Measurements from ENCODE around the gene TMEM132C.

The TMEM132C gene

DNA sequence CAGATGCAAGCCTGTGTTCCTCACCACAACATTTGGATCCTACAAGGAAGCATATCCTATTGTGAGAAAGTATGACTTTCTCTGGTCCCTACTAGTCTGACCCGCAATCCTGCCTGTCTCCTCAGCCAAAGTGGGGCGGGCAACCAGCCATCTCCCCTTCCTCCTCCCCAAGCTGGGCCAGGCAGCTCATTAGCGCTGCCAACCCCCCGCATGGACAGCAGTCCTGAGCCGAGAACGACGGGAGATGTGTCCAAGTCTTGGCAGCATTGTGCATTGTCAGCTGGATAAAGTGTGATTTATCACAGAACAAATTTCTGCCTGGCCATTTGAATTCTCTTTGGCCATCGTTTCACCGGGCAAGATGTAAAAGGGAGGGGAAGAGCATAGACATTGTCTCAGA, 417.4 kb downstream of the TMEM132C start:
- no peaks in the 10 kb centered on the region for H3K27me3 ChIP-seq (ENCODE audit: control insufficient read depth in 2 of 2, insufficient read depth in 2 of 2, low read length in 2 of 2)
- H3K9ac ChIP-seq (ENCODE audit: low read depth in 1 of 2, low read length in 2 of 2) = no peak overlapping the region
- H3K27ac ChIP-seq (ENCODE audit: low read depth in 2 of 2, low read length in 2 of 2) = no peak overlapping the region
- H3K4me3 ChIP-seq (ENCODE audit: low read length in 2 of 2) = no peak overlapping the region
- no peaks in the 10 kb centered on the region for H3K36me3 ChIP-seq (ENCODE audit: control insufficient read depth in 2 of 2, insufficient read depth in 2 of 2, low read length in 2 of 2)
- H3K4me1 ChIP-seq (ENCODE audit: control insufficient read depth in 2 of 2, insufficient read depth in 2 of 2, low read length in 2 of 2) = no peaks in the 10 kb centered on the region
- no peaks in the 10 kb centered on the region for H3K9me3 ChIP-seq (ENCODE audit: control insufficient read depth in 2 of 2, low read length in 2 of 2)

DNA sequence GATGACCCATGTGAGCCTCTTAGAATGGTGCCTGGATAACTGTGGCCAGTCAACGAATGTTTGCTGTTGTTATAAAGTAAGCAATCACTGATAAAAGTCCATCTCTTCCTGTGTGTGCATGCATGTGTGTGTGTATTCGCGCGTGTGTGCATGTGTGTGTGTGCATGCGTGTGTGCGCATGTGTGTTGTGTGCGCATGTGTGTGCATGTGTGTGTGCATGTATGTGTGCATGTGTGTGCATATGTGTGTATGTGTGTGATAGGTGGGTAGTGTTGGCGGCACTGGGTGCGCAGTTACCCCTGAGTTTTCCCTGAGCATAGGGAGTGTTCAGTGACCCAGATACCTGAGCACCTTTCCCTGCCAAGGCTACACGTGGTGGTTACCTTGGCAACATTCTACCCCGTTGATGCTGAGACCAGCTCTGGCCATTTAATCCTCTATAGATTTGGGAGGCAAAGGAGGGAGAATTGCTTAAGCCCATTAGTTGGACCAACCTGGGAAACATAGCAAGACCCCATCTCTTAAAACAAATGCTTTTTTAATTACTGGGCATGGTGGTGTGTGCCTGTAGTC, 419.0 kb downstream of the TMEM132C start:
- H3K9me3 ChIP-seq (ENCODE audit: control insufficient read depth in 2 of 2, low read length in 2 of 2) = no peaks in the 10 kb centered on the region
- H3K36me3 ChIP-seq (ENCODE audit: control insufficient read depth in 2 of 2, insufficient read depth in 2 of 2, low read length in 2 of 2) = no peaks in the 10 kb centered on the region
- H3K27me3 ChIP-seq (ENCODE audit: control insufficient read depth in 2 of 2, insufficient read depth in 2 of 2, low read length in 2 of 2) = no peaks in the 10 kb centered on the region
- no peaks in the 10 kb centered on the region for H3K4me1 ChIP-seq (ENCODE audit: control insufficient read depth in 2 of 2, insufficient read depth in 2 of 2, low read length in 2 of 2)
- H3K9ac ChIP-seq (ENCODE audit: low read depth in 1 of 2, low read length in 2 of 2) = no peak overlapping the region
- H3K27ac ChIP-seq (ENCODE audit: low read depth in 2 of 2, low read length in 2 of 2) = no peak overlapping the region
- no peak overlapping the region for H3K4me3 ChIP-seq (ENCODE audit: low read length in 2 of 2)

DNA sequence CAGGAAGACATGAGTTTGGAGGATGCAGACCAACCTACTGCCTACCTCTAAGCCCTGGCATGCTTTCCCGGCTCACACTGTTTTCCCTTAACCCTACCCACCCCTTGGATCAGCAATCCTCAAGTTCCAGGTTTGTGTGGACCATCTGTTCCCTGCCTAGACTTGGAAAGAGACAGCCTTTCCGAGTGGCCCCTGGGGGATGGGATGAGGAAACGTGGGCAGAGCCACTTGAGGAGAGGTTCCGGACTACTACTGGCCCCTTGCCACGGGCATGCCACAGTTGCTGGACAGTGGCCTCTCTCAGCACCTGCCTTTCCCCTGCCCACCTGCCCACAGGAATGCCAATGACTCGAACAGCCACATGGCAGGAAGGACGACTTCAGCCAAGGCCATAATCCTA, 420.9 kb downstream of the TMEM132C start:
- Histone ChIP-seq H3K36me3 (ENCODE audit: control insufficient read depth in 2 of 2, insufficient read depth in 2 of 2, low read length in 2 of 2) (no peaks in the 10 kb centered on the region), H3K9me3 (ENCODE audit: control insufficient read depth in 2 of 2, low read length in 2 of 2) (no peaks in the 10 kb centered on the region), H3K4me3 (ENCODE audit: low read length in 2 of 2) (no peak overlapping the region), H3K27ac (ENCODE audit: low read depth in 2 of 2, low read length in 2 of 2) (no peak overlapping the region), H3K4me1 (ENCODE audit: control insufficient read depth in 2 of 2, insufficient read depth in 2 of 2, low read length in 2 of 2) (no peaks in the 10 kb centered on the region), H3K27me3 (ENCODE audit: control insufficient read depth in 2 of 2, insufficient read depth in 2 of 2, low read length in 2 of 2) (no peaks in the 10 kb centered on the region), H3K9ac (ENCODE audit: low read depth in 1 of 2, low read length in 2 of 2) (no peak overlapping the region)

DNA sequence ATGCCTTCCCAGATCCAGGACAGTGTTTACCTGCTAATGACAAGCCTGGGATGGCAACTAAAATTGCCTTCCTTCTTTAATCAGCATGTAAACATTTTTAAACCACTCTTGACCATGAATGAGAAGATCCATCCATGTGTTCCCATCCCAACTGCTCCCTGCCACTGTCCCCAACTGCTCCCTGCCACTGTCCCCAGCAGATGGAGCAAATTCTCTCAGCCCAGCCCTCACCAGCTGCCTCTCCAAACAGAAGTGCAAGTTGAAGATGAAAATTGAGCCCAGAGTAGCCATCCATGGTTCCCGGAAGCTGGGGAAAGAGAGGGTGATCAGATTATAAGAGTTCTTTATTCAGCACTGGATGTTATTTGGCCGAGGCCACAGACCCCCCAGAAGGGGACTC, 423.7 kb downstream of the TMEM132C start:
- Histone ChIP-seq H3K4me3 (ENCODE audit: low read length in 2 of 2) (no peak overlapping the region), H3K27ac (ENCODE audit: low read depth in 2 of 2, low read length in 2 of 2) (no peak overlapping the region), H3K9me3 (ENCODE audit: control insufficient read depth in 2 of 2, low read length in 2 of 2) (no peaks in the 10 kb centered on the region), H3K36me3 (ENCODE audit: control insufficient read depth in 2 of 2, insufficient read depth in 2 of 2, low read length in 2 of 2) (no peaks in the 10 kb centered on the region), H3K9ac (ENCODE audit: low read depth in 1 of 2, low read length in 2 of 2) (no peak overlapping the region), H3K27me3 (ENCODE audit: control insufficient read depth in 2 of 2, insufficient read depth in 2 of 2, low read length in 2 of 2) (no peaks in the 10 kb centered on the region), H3K4me1 (ENCODE audit: control insufficient read depth in 2 of 2, insufficient read depth in 2 of 2, low read length in 2 of 2) (no peaks in the 10 kb centered on the region)

DNA sequence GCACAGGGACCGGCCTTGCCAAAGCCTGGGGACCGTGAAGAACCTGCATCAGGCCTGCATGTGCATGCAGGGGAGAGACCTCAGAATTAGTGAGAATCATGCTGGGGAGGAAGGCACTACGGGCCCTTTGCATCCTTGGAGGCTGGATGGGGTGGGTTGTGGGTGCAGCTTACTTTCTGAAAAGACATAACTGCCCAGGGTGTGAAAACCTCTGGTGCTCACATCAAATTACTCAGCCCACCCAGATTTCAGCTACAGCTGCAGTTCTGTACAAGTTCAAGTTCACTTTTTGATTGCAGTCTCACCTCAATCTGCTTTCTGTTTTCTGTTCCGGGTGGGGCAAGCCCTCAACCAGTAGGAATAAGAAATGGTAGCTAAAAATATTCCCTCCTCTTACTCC, 426.1 kb downstream of the TMEM132C start:
- Histone ChIP-seq H3K4me3 (ENCODE audit: low read length in 2 of 2) (no peak overlapping the region), H3K4me1 (ENCODE audit: control insufficient read depth in 2 of 2, insufficient read depth in 2 of 2, low read length in 2 of 2) (no peaks in the 10 kb centered on the region), H3K27ac (ENCODE audit: low read depth in 2 of 2, low read length in 2 of 2) (no peak overlapping the region), H3K36me3 (ENCODE audit: control insufficient read depth in 2 of 2, insufficient read depth in 2 of 2, low read length in 2 of 2) (no peaks in the 10 kb centered on the region), H3K9me3 (ENCODE audit: control insufficient read depth in 2 of 2, low read length in 2 of 2) (no peaks in the 10 kb centered on the region), H3K27me3 (ENCODE audit: control insufficient read depth in 2 of 2, insufficient read depth in 2 of 2, low read length in 2 of 2) (no peaks in the 10 kb centered on the region), H3K9ac (ENCODE audit: low read depth in 1 of 2, low read length in 2 of 2) (no peak overlapping the region)

DNA sequence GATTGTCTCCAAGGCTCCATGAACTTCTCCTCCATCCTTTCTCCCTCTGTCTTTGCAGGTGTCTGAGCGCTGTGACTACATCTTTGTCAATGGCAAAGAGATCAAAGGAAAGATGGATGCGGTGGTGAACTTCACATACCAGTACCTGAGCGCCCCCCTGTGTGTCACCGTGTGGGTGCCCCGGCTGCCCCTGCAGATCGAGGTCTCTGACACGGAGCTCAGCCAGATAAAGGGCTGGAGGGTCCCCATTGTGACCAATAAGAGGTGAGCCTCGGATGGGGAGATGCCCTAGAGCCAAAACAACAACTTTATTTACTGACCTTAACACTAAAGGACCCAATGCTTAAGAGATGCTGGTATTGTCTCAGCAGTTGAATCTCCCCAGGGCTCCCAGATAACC, 426.8 kb downstream of the TMEM132C start:
- Histone ChIP-seq H3K4me3 (ENCODE audit: low read length in 2 of 2) (no peak overlapping the region), H3K9ac (ENCODE audit: low read depth in 1 of 2, low read length in 2 of 2) (no peak overlapping the region), H3K9me3 (ENCODE audit: control insufficient read depth in 2 of 2, low read length in 2 of 2) (no peaks in the 10 kb centered on the region), H3K36me3 (ENCODE audit: control insufficient read depth in 2 of 2, insufficient read depth in 2 of 2, low read length in 2 of 2) (no peaks in the 10 kb centered on the region), H3K4me1 (ENCODE audit: control insufficient read depth in 2 of 2, insufficient read depth in 2 of 2, low read length in 2 of 2) (no peaks in the 10 kb centered on the region), H3K27ac (ENCODE audit: low read depth in 2 of 2, low read length in 2 of 2) (no peak overlapping the region), H3K27me3 (ENCODE audit: control insufficient read depth in 2 of 2, insufficient read depth in 2 of 2, low read length in 2 of 2) (no peaks in the 10 kb centered on the region)

DNA sequence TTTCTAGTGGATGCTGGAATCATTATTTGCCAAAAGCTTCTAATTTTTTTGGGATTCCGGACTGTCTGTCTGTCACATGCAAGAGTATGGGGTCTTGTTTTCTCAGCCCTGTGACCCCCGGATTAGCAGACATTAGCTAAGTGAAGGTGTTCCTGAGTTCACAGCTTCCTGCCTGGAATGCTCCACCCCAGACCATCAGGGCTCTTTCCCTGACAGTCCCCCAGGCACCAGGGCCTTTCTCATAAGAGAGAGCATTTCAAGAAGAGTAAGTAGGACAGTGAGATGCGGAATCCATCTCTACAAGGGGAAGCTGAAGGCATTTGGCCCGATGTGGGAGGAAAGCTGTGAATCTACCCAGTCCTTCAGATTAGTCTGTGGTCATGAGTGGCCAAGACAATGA, 427.5 kb downstream of the TMEM132C start:
- Histone ChIP-seq H3K36me3 (ENCODE audit: control insufficient read depth in 2 of 2, insufficient read depth in 2 of 2, low read length in 2 of 2) (no peaks in the 10 kb centered on the region), H3K4me3 (ENCODE audit: low read length in 2 of 2) (no peak overlapping the region), H3K27me3 (ENCODE audit: control insufficient read depth in 2 of 2, insufficient read depth in 2 of 2, low read length in 2 of 2) (no peaks in the 10 kb centered on the region), H3K9ac (ENCODE audit: low read depth in 1 of 2, low read length in 2 of 2) (no peak overlapping the region), H3K9me3 (ENCODE audit: control insufficient read depth in 2 of 2, low read length in 2 of 2) (no peaks in the 10 kb centered on the region), H3K27ac (ENCODE audit: low read depth in 2 of 2, low read length in 2 of 2) (no peak overlapping the region), H3K4me1 (ENCODE audit: control insufficient read depth in 2 of 2, insufficient read depth in 2 of 2, low read length in 2 of 2) (no peaks in the 10 kb centered on the region)

DNA sequence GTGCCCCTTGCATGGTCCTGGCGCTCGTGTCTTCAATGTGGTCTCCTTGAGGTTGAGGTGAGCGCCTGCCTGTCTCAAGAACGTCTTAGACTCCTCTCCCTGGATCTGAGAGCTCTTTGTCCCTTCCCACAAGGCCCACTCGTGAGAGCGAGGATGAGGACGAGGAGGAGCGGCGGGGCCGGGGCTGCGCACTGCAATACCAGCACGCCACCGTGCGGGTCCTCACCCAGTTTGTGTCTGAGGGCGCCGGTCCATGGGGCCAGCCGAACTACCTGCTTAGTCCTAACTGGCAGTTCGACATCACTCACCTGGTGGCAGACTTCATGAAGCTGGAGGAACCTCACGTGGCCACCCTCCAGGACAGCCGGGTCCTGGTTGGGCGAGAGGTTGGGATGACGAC, 428.7 kb downstream of the TMEM132C start:
- no peak overlapping the region for H3K27ac ChIP-seq (ENCODE audit: low read depth in 2 of 2, low read length in 2 of 2)
- H3K9ac ChIP-seq (ENCODE audit: low read depth in 1 of 2, low read length in 2 of 2) = no peak overlapping the region
- no peaks in the 10 kb centered on the region for H3K4me1 ChIP-seq (ENCODE audit: control insufficient read depth in 2 of 2, insufficient read depth in 2 of 2, low read length in 2 of 2)
- no peak overlapping the region for H3K4me3 ChIP-seq (ENCODE audit: low read length in 2 of 2)
- H3K27me3 ChIP-seq (ENCODE audit: control insufficient read depth in 2 of 2, insufficient read depth in 2 of 2, low read length in 2 of 2) = no peaks in the 10 kb centered on the region
- no peaks in the 10 kb centered on the region for H3K9me3 ChIP-seq (ENCODE audit: control insufficient read depth in 2 of 2, low read length in 2 of 2)
- no peaks in the 10 kb centered on the region for H3K36me3 ChIP-seq (ENCODE audit: control insufficient read depth in 2 of 2, insufficient read depth in 2 of 2, low read length in 2 of 2)

DNA sequence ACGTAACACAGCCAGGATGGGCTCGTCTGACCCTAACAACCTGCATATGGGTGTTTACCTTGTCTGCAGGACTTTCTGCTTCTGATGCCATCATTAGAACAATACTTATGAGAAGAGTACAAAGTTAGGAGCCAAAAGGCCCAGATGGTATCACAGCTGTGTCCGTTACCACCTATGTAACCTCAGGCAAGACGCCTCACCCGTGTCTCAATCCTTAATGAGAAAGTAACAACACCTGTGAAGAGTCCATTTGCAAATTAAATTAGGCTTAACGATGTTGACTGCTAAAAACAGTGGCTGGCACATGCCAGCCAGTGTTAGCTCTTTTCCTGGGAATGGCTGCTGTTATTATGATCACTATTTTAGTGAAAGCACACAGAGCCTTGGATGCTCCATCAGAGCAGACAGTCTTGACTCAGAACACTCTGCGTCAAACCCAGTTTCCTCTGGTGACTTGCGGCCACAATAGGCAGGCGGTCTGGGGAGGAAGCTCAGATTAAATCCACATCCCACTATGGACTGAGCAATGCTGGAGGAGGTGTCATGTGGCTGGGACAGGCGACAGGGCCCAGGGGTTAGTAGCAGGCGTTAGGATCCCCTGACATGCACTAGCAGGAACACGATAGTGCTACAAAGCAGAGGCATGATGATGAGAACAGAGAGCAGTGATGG, 431.5 kb downstream of the TMEM132C start:
- Histone ChIP-seq H3K9ac (ENCODE audit: low read depth in 1 of 2, low read length in 2 of 2) (no peak overlapping the region), H3K27me3 (ENCODE audit: control insufficient read depth in 2 of 2, insufficient read depth in 2 of 2, low read length in 2 of 2) (no peaks in the 10 kb centered on the region), H3K9me3 (ENCODE audit: control insufficient read depth in 2 of 2, low read length in 2 of 2) (no peaks in the 10 kb centered on the region), H3K4me3 (ENCODE audit: low read length in 2 of 2) (no peak overlapping the region), H3K36me3 (ENCODE audit: control insufficient read depth in 2 of 2, insufficient read depth in 2 of 2, low read length in 2 of 2) (no peaks in the 10 kb centered on the region), H3K4me1 (ENCODE audit: control insufficient read depth in 2 of 2, insufficient read depth in 2 of 2, low read length in 2 of 2) (no peaks in the 10 kb centered on the region), H3K27ac (ENCODE audit: low read depth in 2 of 2, low read length in 2 of 2) (no peak overlapping the region)

DNA sequence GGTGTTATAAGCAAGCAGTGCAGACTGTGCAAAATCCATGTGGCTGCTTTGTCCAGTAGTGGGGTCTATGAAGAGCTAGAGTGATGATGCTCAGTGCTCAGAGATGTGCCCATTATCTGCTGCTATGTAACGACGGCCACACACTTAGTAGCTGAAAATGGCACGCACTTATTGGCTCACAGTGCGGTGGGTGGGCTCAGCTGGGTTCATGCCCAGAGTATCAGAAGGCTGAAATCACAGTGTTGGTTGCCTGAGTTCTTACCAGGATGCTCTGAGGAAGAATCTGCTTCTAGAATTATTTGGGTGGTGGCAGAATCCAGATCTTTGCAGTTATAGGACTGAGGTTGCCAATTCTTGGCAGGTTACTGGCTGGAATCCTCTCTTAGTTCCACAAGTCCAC, 432.1 kb downstream of the TMEM132C start:
- Histone ChIP-seq H3K4me1 (ENCODE audit: control insufficient read depth in 2 of 2, insufficient read depth in 2 of 2, low read length in 2 of 2) (no peaks in the 10 kb centered on the region), H3K9ac (ENCODE audit: low read depth in 1 of 2, low read length in 2 of 2) (no peak overlapping the region), H3K27ac (ENCODE audit: low read depth in 2 of 2, low read length in 2 of 2) (no peak overlapping the region), H3K27me3 (ENCODE audit: control insufficient read depth in 2 of 2, insufficient read depth in 2 of 2, low read length in 2 of 2) (no peaks in the 10 kb centered on the region), H3K4me3 (ENCODE audit: low read length in 2 of 2) (no peak overlapping the region), H3K36me3 (ENCODE audit: control insufficient read depth in 2 of 2, insufficient read depth in 2 of 2, low read length in 2 of 2) (no peaks in the 10 kb centered on the region), H3K9me3 (ENCODE audit: control insufficient read depth in 2 of 2, low read length in 2 of 2) (no peaks in the 10 kb centered on the region)

All from mucosa of rectum (tissue), 2 donors.